Caco-2 (cell line): Measurements from ENCODE around the gene SLPI. TPM values are rescaled to one million over a fixed set of nuclear protein-coding genes. Genes with fewer than 3 reads are reported as not detected.

Source experiments
- BruUV-seq: library from RNA; stranded (reverse); fragments of 400-500 nt; replicated peaks from 2 replicates; lab custom pipeline; 2021; lab: Mats Ljungman, UMichigan
- CTCF ChIA-PET: fragments of 300-600 bp; sonication (Branson Sonifier 250); formaldehyde crosslinking; loops from one replicate; lab custom pipeline; 2022; ENCODE audit warnings: antibody characterized with exemption; lab: Charles Lee
- POLR2A ChIA-PET: fragments of 300-600 bp; sonication (Branson Sonifier 250); formaldehyde crosslinking; loops from one replicate; lab custom pipeline; 2022; ENCODE audit warnings: antibody characterized with exemption; lab: Charles Lee
- DNase-seq, 2 experiments: peaks; one replicate each; pipeline versions ENCODE4 v3.0.0 to v3.0.0-alpha.2; 2020 to 2022
- H3K27me3 ChIP-seq: replicated peaks from 2 replicates; pipeline ENCODE4 v1.6.0; 2011; ENCODE audit warnings: low read length; ENCODE audit not compliant: control insufficient read depth, insufficient read depth
- H3K36me3 ChIP-seq: 2 replicates; pipeline ENCODE4 v1.5.1; 2011; ENCODE audit warnings: low read length; ENCODE audit not compliant: control insufficient read depth, insufficient read depth
- H3K4me1 ChIP-seq: fragments of 250-450 bp; sonication (Bioruptor Pico); 2 replicates; pipeline ENCODE4 v1.5.1; 2020; ENCODE audit warnings: mild to moderate bottlenecking
- H3K4me3 ChIP-seq: 2 replicates; pipeline ENCODE4 v1.5.1; 2011; ENCODE audit warnings: low read depth, mild to moderate bottlenecking, control low read depth, low read length
- H3K9me3 ChIP-seq: fragments of 250-450 bp; sonication (Bioruptor Pico); 2 replicates; pipeline ENCODE4 v1.5.1; 2020; ENCODE audit warnings: mild to moderate bottlenecking, moderate library complexity
- H3K27ac Mint-ChIP-seq: one replicate; pipeline ENCODE4 v1.8.0; 2022; ENCODE audit warnings: mixed read lengths; ENCODE audit not compliant: unreplicated experiment
- H3K27me3 Mint-ChIP-seq: one replicate; pipeline ENCODE4 v1.8.0; 2022; ENCODE audit warnings: mixed read lengths; ENCODE audit not compliant: insufficient read depth, unreplicated experiment
- H3K36me3 Mint-ChIP-seq: one replicate; pipeline ENCODE4 v1.8.0; 2022; ENCODE audit warnings: mild to moderate bottlenecking, mixed read lengths; ENCODE audit not compliant: insufficient read depth, unreplicated experiment
- H3K4me1 Mint-ChIP-seq: one replicate; pipeline ENCODE4 v1.8.0; 2022; ENCODE audit warnings: low read depth, mixed read lengths; ENCODE audit not compliant: unreplicated experiment
- H3K4me3 Mint-ChIP-seq: one replicate; pipeline ENCODE4 v1.8.0; 2022; ENCODE audit warnings: mild to moderate bottlenecking, moderate library complexity, mixed read lengths; ENCODE audit not compliant: unreplicated experiment
- H3K9me3 Mint-ChIP-seq: one replicate; pipeline ENCODE4 v1.8.0; 2022; ENCODE audit warnings: mixed read lengths; ENCODE audit not compliant: unreplicated experiment
- intact Hi-C: fragments of 100-400 bp; cut with micrococcal nuclease; formaldehyde crosslinking; loops from one replicate; pipeline ENCODE4 v1.10.0; 2022; ENCODE audit not compliant: unreplicated experiment
- total RNA-seq: library from RNA; stranded (reverse); gene quantifications from 2 replicates; pipeline ENCODE4 v1.2.3, GENCODE V29; 2022
- TF ChIP-seq, protein P1 (sequence below), 2 experiments: fragments of 200-600 bp in 1 of 2; IDR thresholded peaks; 1 replicate in 1 of 2; 2 replicates in 1 of 2; pipeline versions ENCODE4 v1.5.1 to v1.8.0; 2011 to 2022; ENCODE audit warnings: antibody characterized with exemption in 1 of 2, control low read depth in 1 of 2, inconsistent platforms in 1 of 2, low read depth in 1 of 2, low read length in 1 of 2, mild to moderate bottlenecking in 1 of 2, moderate library complexity in 1 of 2; ENCODE audit not compliant: insufficient read depth in 1 of 2, severe bottlenecking in 1 of 2, unreplicated experiment in 1 of 2

SLPI gene
- total RNA-seq, 1 experiment from 2014 or later = 3.0 TPM

GRCh38 chr20:45209924-45210323, 44.4 kb downstream of the SLPI start:
- ChIA-PET POLR2A (no interaction called here), CTCF (interaction anchor here (0.5 kb wide), 1 partner anchor 84 kb away, joined by 3 read pairs; no protein-coding TSS in a partner anchor)
- Mint-ChIP-seq H3K9me3 (no peaks in the 10 kb centered on the region), H3K27ac (no peak overlapping the region), H3K4me3 (no peak overlapping the region), H3K36me3 (no peaks in the 10 kb centered on the region), H3K4me1 (no peaks in the 10 kb centered on the region), H3K27me3 (peaks cover 40% of the 10 kb centered on the region)
- no peaks in the 10 kb centered on the region for H3K36me3 ChIP-seq
- no peak overlapping the region for H3K4me3 ChIP-seq
- no TSS peak for BruUV-seq
- no peaks in the 10 kb centered on the region for H3K4me1 ChIP-seq
- no peaks in the 10 kb centered on the region for H3K27me3 ChIP-seq
- no peak for DNase-seq
- TF ChIP-seq, protein P1, sequence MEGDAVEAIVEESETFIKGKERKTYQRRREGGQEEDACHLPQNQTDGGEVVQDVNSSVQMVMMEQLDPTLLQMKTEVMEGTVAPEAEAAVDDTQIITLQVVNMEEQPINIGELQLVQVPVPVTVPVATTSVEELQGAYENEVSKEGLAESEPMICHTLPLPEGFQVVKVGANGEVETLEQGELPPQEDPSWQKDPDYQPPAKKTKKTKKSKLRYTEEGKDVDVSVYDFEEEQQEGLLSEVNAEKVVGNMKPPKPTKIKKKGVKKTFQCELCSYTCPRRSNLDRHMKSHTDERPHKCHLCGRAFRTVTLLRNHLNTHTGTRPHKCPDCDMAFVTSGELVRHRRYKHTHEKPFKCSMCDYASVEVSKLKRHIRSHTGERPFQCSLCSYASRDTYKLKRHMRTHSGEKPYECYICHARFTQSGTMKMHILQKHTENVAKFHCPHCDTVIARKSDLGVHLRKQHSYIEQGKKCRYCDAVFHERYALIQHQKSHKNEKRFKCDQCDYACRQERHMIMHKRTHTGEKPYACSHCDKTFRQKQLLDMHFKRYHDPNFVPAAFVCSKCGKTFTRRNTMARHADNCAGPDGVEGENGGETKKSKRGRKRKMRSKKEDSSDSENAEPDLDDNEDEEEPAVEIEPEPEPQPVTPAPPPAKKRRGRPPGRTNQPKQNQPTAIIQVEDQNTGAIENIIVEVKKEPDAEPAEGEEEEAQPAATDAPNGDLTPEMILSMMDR (IDR thresholded peaks at IDR 0.05; ENCODE audit: insufficient read depth in 1 of 2, low read depth in 1 of 2, low read length in 1 of 2, severe bottlenecking in 1 of 2, unreplicated experiment in 1 of 2) = no peak
- intact Hi-C loops = no loop called here
- no peaks in the 10 kb centered on the region for H3K9me3 ChIP-seq

- no TSS peak for BruUV-seq
- CTCF ChIA-PET = interaction anchor here (0.6 kb wide), 1 partner anchor 194 kb away, joined by 3 read pairs; no protein-coding TSS in a partner anchor
- Mint-ChIP-seq H3K4me3 (no peak within 1 kb of the TSS), H3K27ac (no peak within 1 kb of the TSS), H3K9me3 (no peaks in the 10 kb centered on the region), H3K36me3 (no peaks in the 10 kb centered on the region), H3K27me3 (peaks cover 34% of the 10 kb centered on the region), H3K4me1 (no peaks in the 10 kb centered on the region)
- POLR2A ChIA-PET = no interaction called here
- Histone ChIP-seq H3K27me3 (no peaks in the 10 kb centered on the region), H3K4me3 (no peak within 1 kb of the TSS), H3K4me1 (no peaks in the 10 kb centered on the region), H3K9me3 (no peaks in the 10 kb centered on the region), H3K36me3 (no peaks in the 10 kb centered on the region)
- no peak for DNase-seq
- intact Hi-C loops = no loop called here
- TF ChIP-seq, protein P1 (IDR thresholded peaks at IDR 0.05; ENCODE audit: insufficient read depth in 1 of 2, low read depth in 1 of 2, low read length in 1 of 2, severe bottlenecking in 1 of 2, unreplicated experiment in 1 of 2) = no peak
These were observed 47.6 kb downstream of the SLPI start, which contains the start of gene SEMG1 for GRCh38 chr20:45206725-45207124. Gene SEMG1 (plus strand): TSS chr20:45207033. CDS start chr20:45207054, 21 bp downstream.

Other genes with a start within 250 kb of the SLPI start
- 0.09 TPM in 1 of 2 replicates, not detected in the other for gene KCNS1, start 153.4 kb downstream of the SLPI start, total RNA-seq
- gene WFDC5, start 139.4 kb downstream of the SLPI start, total RNA-seq = not detected in 2 replicates
- not detected in 2 replicates for gene WFDC12, start 130.1 kb downstream of the SLPI start, total RNA-seq
- 3.7 and 6.8 TPM in 2 replicates for gene PI3, start 79.7 kb downstream of the SLPI start, total RNA-seq
- not detected in 2 replicates for gene SEMG1, start 47.5 kb downstream of the SLPI start, total RNA-seq
- gene SEMG2, start 33.2 kb downstream of the SLPI start, total RNA-seq = not detected in 2 replicates
- gene RBPJL, start 52.3 kb upstream of the SLPI start, total RNA-seq = not detected in 2 replicates
- not detected in 2 replicates for gene MATN4, start 53.7 kb upstream of the SLPI start, total RNA-seq
- gene SDC4, start 93.9 kb upstream of the SLPI start, total RNA-seq = 227 and 242 TPM in 2 replicates
- gene SYS1, start 108.6 kb upstream of the SLPI start, total RNA-seq = 62.1 and 67.1 TPM in 2 replicates
- not detected in 2 replicates for gene TP53TG5, start 123.8 kb upstream of the SLPI start, total RNA-seq
- gene DBNDD2, start 153.7 kb upstream of the SLPI start, total RNA-seq = 71.0 and 74.3 TPM in 2 replicates
- gene PIGT, start 161.6 kb upstream of the SLPI start, total RNA-seq = 239 and 259 TPM in 2 replicates
- 14.3 and 16.9 TPM in 2 replicates for gene WFDC2, start 215.2 kb upstream of the SLPI start, total RNA-seq